DND-41 (cell line): Measurements from ENCODE around the gene TMF1.
A peak's percentile ranks its signal among the peaks of the same experiment; 100 is the strongest.

ENCODE experiments used
- ATAC-seq: fragments of 200-7000 bp; cut with Tn5 transposase; 3 replicates; pipeline ENCODE4 v1.9.1; 2021; ENCODE audit warnings: low read depth; ENCODE audit not compliant: insufficient read depth
- DNase-seq: peaks from one replicate; pipeline ENCODE4 v3.0.0-alpha.2; 2020
- H2AFZ ChIP-seq: 2 replicates; pipeline ENCODE4 v1.6.0; 2012; ENCODE audit warnings: low read depth, low read length
- H3K27ac ChIP-seq: 2 replicates; pipeline ENCODE4 v1.5.1; 2012; ENCODE audit warnings: low read length, inconsistent platforms
- H3K27me3 ChIP-seq: fragments of 200-600 bp; sonication (generic); 2 replicates; pipeline ENCODE4 v1.6.0; 2012; ENCODE audit warnings: low read length, mild to moderate bottlenecking, inconsistent platforms; ENCODE audit not compliant: insufficient read depth, poor library complexity
- H3K36me3 ChIP-seq: 2 replicates; pipeline ENCODE4 v1.5.1; 2012; ENCODE audit warnings: low read length, inconsistent platforms; ENCODE audit not compliant: insufficient read depth
- H3K4me1 ChIP-seq: 2 replicates; pipeline ENCODE4 v1.5.1; 2012; ENCODE audit warnings: mild to moderate bottlenecking, low read length; ENCODE audit not compliant: insufficient read depth
- H3K4me2 ChIP-seq: 2 replicates; pipeline ENCODE4 v1.6.0; 2012; ENCODE audit warnings: mild to moderate bottlenecking, moderate library complexity, low read length, inconsistent platforms; ENCODE audit not compliant: insufficient read depth
- H3K4me3 ChIP-seq, 2 experiments: fragments of 200-600 bp in 1 of 2; shearing (Covaris generic) in 1 of 2; 2 replicates each; pipeline ENCODE4 v1.5.1; 2012 to 2016; ENCODE audit warnings: inconsistent platforms in 2 of 2, low read length in 2 of 2, mild to moderate bottlenecking in 2 of 2, low read depth in 1 of 2, moderate library complexity in 1 of 2
- H3K79me2 ChIP-seq: 2 replicates; pipeline ENCODE4 v1.6.0; 2012; ENCODE audit warnings: low read length, inconsistent platforms; ENCODE audit not compliant: insufficient read depth
- H3K9ac ChIP-seq: 2 replicates; pipeline ENCODE4 v1.6.0; 2012; ENCODE audit warnings: low read depth, mild to moderate bottlenecking, inconsistent platforms, low read length, moderate library complexity
- H3K9me3 ChIP-seq: 2 replicates; pipeline ENCODE4 v1.5.1; 2012; ENCODE audit warnings: low read length, moderate library complexity, mild to moderate bottlenecking, inconsistent platforms; ENCODE audit not compliant: insufficient read depth, severe bottlenecking
- H4K20me1 ChIP-seq: 2 replicates; pipeline ENCODE4 v1.6.0; 2012; ENCODE audit warnings: low read length; ENCODE audit not compliant: insufficient read depth
- EZH2 ChIP-seq: IDR thresholded peaks from 3 replicates; pipeline ENCODE4 v1.6.1; 2012; ENCODE audit warnings: borderline replicate concordance, low read depth, mild to moderate bottlenecking, moderate library complexity, low read length, inconsistent platforms; ENCODE audit not compliant: severe bottlenecking
- TF ChIP-seq, protein P1 (sequence below): IDR thresholded peaks from 2 replicates; pipeline ENCODE4 v1.5.1; 2012; ENCODE audit warnings: borderline replicate concordance, low read length, moderate library complexity, mild to moderate bottlenecking; ENCODE audit not compliant: poor library complexity, severe bottlenecking; ENCODE audit errors: extremely low read depth

Gene TMF1, protein sequence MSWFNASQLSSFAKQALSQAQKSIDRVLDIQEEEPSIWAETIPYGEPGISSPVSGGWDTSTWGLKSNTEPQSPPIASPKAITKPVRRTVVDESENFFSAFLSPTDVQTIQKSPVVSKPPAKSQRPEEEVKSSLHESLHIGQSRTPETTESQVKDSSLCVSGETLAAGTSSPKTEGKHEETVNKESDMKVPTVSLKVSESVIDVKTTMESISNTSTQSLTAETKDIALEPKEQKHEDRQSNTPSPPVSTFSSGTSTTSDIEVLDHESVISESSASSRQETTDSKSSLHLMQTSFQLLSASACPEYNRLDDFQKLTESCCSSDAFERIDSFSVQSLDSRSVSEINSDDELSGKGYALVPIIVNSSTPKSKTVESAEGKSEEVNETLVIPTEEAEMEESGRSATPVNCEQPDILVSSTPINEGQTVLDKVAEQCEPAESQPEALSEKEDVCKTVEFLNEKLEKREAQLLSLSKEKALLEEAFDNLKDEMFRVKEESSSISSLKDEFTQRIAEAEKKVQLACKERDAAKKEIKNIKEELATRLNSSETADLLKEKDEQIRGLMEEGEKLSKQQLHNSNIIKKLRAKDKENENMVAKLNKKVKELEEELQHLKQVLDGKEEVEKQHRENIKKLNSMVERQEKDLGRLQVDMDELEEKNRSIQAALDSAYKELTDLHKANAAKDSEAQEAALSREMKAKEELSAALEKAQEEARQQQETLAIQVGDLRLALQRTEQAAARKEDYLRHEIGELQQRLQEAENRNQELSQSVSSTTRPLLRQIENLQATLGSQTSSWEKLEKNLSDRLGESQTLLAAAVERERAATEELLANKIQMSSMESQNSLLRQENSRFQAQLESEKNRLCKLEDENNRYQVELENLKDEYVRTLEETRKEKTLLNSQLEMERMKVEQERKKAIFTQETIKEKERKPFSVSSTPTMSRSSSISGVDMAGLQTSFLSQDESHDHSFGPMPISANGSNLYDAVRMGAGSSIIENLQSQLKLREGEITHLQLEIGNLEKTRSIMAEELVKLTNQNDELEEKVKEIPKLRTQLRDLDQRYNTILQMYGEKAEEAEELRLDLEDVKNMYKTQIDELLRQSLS

DNA sequence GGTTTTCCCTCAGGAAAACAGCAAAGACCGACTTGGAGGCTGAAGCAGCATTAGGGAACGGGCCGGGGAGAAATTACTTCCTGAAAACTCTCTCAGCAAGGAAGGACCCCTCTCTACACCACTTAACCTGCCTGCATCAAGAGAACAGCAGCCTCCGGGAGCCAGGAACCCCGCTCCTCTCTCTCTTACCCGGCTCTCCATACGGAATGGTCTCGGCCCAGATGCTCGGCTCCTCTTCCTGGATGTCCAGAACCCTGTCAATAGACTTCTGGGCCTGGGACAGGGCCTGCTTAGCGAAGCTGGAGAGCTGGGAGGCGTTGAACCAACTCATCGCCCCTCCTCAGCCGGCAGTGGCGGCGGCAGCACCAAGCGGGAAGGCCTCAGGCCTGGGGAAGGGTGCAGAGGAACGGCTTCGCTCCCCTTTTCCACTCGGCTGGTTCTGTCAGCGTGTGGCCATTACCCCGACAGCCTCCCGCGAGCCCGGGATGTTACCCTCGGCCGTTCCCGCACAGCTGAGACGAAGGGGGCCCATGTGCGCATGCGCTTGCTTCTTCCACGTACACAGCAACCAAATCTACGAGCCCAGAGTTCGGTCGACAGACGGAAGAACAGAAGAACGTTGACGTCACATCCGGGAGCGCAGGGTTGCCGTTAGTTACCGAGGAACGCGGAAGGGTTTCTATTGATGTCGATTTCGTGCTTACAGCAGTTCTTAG lies at the start of gene TMF1:
Gene TMF1, minus strand, starts transcription at position 578 of the 716 bp plus-strand sequence. Its CDS starts 247 bp downstream, at position 331.
- Histone ChIP-seq H3K79me2 (peaks cover 44% of the 10 kb centered on the region), H3K27me3 (no peaks in the 10 kb centered on the region), H3K4me1 (peaks cover 42% of the 10 kb centered on the region), H4K20me1 (peaks cover 6% of the 10 kb centered on the region; the same call in 1 of the 2 replicates), H3K4me3 (peak within 1 kb of the TSS; percentile 78 to 91), H2AFZ (peak within 1 kb of the TSS; percentile 85), H3K4me2 (peak within 1 kb of the TSS; percentile 83), H3K36me3 (peaks cover 37% of the 10 kb centered on the region), H3K9me3 (no peaks in the 10 kb centered on the region), H3K27ac (peak within 1 kb of the TSS; percentile 83), H3K9ac (peak within 1 kb of the TSS; percentile 68)
- ATAC-seq (peak; percentile 92), DNase-seq (peak; percentile 96)
- TF ChIP-seq, protein P1, sequence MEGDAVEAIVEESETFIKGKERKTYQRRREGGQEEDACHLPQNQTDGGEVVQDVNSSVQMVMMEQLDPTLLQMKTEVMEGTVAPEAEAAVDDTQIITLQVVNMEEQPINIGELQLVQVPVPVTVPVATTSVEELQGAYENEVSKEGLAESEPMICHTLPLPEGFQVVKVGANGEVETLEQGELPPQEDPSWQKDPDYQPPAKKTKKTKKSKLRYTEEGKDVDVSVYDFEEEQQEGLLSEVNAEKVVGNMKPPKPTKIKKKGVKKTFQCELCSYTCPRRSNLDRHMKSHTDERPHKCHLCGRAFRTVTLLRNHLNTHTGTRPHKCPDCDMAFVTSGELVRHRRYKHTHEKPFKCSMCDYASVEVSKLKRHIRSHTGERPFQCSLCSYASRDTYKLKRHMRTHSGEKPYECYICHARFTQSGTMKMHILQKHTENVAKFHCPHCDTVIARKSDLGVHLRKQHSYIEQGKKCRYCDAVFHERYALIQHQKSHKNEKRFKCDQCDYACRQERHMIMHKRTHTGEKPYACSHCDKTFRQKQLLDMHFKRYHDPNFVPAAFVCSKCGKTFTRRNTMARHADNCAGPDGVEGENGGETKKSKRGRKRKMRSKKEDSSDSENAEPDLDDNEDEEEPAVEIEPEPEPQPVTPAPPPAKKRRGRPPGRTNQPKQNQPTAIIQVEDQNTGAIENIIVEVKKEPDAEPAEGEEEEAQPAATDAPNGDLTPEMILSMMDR, result no peak
- no peak for TF ChIP-seq EZH2

DNA sequence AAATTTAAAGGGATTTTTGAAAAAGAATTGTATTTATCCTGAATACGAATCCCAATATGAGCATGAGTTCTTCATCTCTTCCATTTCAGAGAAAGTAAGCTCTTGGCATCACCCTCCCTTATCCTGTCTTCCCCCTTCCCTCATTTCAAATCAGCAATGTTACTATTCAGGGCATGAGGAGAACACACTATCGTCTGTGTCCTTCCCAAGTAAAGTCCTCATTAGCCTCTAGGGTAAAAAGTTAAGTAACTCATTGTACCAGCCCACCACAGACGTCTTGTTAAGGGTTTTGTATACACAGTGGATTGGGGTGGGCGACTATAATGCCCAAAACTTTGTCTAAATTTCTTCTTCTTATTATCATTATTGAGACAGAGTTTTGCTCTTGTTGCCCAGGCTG lies 47.4 kb upstream of the TMF1 start:
- no peak overlapping the region for H3K9ac ChIP-seq
- peaks cover 47% of the 10 kb centered on the region for H3K79me2 ChIP-seq
- TF ChIP-seq EZH2, result no peak
- TF ChIP-seq, protein P1, result no peak
- no peak overlapping the region for H3K4me2 ChIP-seq
- no peak overlapping the region for H3K4me3 ChIP-seq
- DNase-seq (no peak), ATAC-seq (no peak)
- H3K27ac ChIP-seq, result no peak overlapping the region
- peaks cover 7% of the 10 kb centered on the region for H3K4me1 ChIP-seq
- peaks cover 56% of the 10 kb centered on the region for H3K36me3 ChIP-seq
- no peak overlapping the region for H2AFZ ChIP-seq
- no peaks in the 10 kb centered on the region for H3K27me3 ChIP-seq
- peaks cover 3% of the 10 kb centered on the region; the same call in 1 of the 2 replicates for H4K20me1 ChIP-seq
- H3K9me3 ChIP-seq, result no peaks in the 10 kb centered on the region

DNA sequence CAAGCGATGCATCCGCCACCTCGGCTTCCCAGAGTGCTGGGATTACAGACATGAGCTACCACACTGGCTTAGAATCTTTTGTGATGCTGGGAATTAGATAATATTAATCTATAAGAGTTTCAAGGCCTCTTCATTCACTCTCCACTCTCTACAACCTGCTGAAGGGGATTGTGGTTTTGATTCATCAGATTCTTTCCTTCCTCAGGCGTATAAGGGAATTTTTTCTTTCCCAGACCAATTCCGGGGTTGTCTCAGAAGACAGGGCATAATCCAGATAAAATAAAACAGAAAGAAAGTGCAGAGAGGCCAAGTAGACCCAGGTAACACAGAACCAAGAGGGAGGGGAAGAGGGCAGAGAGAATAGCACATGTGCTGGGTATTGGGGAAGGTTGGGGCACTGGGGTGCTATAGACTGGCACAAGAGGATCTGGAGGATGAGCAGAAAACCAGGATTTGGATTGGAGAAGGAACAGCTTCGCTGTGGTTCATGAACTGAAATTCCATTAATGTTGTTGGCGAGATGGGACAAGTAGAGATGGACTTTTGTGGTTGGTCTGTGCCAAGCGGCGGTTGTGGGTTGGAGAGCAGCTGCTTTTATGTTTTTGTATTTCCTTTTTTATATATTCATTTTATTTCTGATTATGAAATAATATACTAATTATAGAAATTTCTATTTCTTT lies 45.4 kb upstream of the TMF1 start:
- DNase-seq, result no peak

More for the DNA sequence above, 45.4 kb upstream of the TMF1 start:
- peaks cover 66% of the 10 kb centered on the region for H3K79me2 ChIP-seq
- no peak overlapping the region for H3K4me2 ChIP-seq
- H2AFZ ChIP-seq, result no peak overlapping the region
- peaks cover 3% of the 10 kb centered on the region; the same call in 1 of the 2 replicates for H4K20me1 ChIP-seq
- H3K27ac ChIP-seq, result no peak overlapping the region
- peaks cover 16% of the 10 kb centered on the region for H3K4me1 ChIP-seq
- H3K36me3 ChIP-seq, result peaks cover 49% of the 10 kb centered on the region
- TF ChIP-seq EZH2, result no peak
- TF ChIP-seq, protein P1, result no peak
- ATAC-seq, result no peak
- no peaks in the 10 kb centered on the region for H3K27me3 ChIP-seq
- H3K9ac ChIP-seq, result no peak overlapping the region
- no peaks in the 10 kb centered on the region for H3K9me3 ChIP-seq
- no peak overlapping the region for H3K4me3 ChIP-seq
